Measurements from ENCODE around the gene TRIM4.

GRCh38 chr7:99953649-99954048 is 34.3 kb upstream of the TRIM4 start:
- TF ChIP-seq CTCF (IDR thresholded peaks at IDR 0.05) (no peak), POLR2A (IDR thresholded peaks at IDR 0.05) (no peak), EP300 (IDR thresholded peaks at IDR 0.05) (no peak)
